SK-N-MC (cell line): Measurements from ENCODE around the gene POLE4.

ENCODE experiments used
- EZH2 ChIP-seq: fragments of 200-600 bp; sonication (generic); IDR thresholded peaks from one replicate; pipeline ENCODE4 v1.6.1; 2017; ENCODE audit warnings: antibody characterized with exemption
- POLR2AphosphoS5 ChIP-seq: IDR thresholded peaks from 2 replicates; pipeline ENCODE4 v1.6.1; 2012; ENCODE audit warnings: mild to moderate bottlenecking, low read depth, low read length, borderline replicate concordance

DNA sequence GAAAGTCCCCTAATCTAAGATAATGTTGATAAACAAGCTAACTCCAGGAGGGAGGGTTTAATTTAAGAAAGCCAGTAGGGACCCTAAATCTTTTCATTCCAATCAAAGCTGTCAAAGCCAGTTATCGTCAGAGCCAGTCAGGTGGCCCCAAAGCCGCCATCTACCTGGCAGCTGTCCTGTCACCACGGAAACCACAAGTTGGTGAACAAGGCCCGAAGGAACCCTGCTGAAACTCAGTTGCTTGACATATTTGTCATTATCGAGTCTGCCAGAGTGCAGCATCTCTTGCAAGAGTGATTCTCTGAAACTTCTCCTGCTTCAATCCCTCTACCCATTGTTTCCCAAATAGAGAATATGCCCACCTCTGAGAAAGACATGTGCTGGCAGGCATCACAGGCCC lies 30.8 kb upstream of the POLE4 start:
- no peak for TF ChIP-seq POLR2AphosphoS5
- no peak for TF ChIP-seq EZH2
